Activated CD4-positive, alpha-beta memory T cell treated with anti-CD3 and anti-CD28 coated beads for 36 hours (primary cell): ENCODE measurements around the gene DNMBP. TPM values are rescaled to one million over a fixed set of nuclear protein-coding genes. Genes with fewer than 3 reads are reported as not detected.
"Not testable (repeated sequence)": the region's sequence is repeated elsewhere in the genome, so short reads cannot be mapped to it uniquely, and the experiment has no call there.

Experiments used
- CTCF ChIA-PET: fragments of 350-600 bp; sonication (Branson Sonifier 250); formaldehyde crosslinking; loops from one replicate; lab custom pipeline; 2021; ENCODE audit warnings: antibody characterized with exemption, inconsistent platforms; lab: Charles Lee
- POLR2A ChIA-PET: fragments of 350-600 bp; sonication (Branson Sonifier 250); formaldehyde crosslinking; loops from one replicate; lab custom pipeline; 2021; ENCODE audit warnings: antibody characterized with exemption; lab: Charles Lee
- DNase-seq: peaks from one replicate; pipeline ENCODE4 v3.0.0-alpha.2; 2020
- H3K27ac Mint-ChIP-seq: one replicate; pipeline ENCODE4 v1.8.0; 2021; ENCODE audit warnings: mixed read lengths
- H3K27me3 Mint-ChIP-seq: one replicate; pipeline ENCODE4 v1.8.0; 2021; ENCODE audit warnings: mixed read lengths
- H3K36me3 Mint-ChIP-seq: one replicate; pipeline ENCODE4 v1.8.0; 2021; ENCODE audit warnings: mixed read lengths
- H3K4me1 Mint-ChIP-seq: one replicate; pipeline ENCODE4 v1.8.0; 2021; ENCODE audit warnings: low read depth, mixed read lengths
- H3K4me3 Mint-ChIP-seq: one replicate; pipeline ENCODE4 v1.8.0; 2021; ENCODE audit warnings: mild to moderate bottlenecking, mixed read lengths
- H3K9me3 Mint-ChIP-seq: one replicate; pipeline ENCODE4 v1.8.0; 2021; ENCODE audit warnings: mixed read lengths
- intact Hi-C: fragments of 100-400 bp; cut with micrococcal nuclease; formaldehyde crosslinking; loops from one replicate; pipeline ENCODE4 v1.15.1; 2023
- total RNA-seq, 2 experiments: library from RNA; stranded (reverse); gene quantifications; one replicate each; pipeline ENCODE4 v1.2.3, GENCODE V29; 2021

Gene DNMBP
- total RNA-seq, 2 experiments from 2014 or later = 2.1 to 2.2 TPM

- no peak overlapping the region for H3K4me3 Mint-ChIP-seq
- peaks cover 14% of the 10 kb centered on the region for H3K36me3 Mint-ChIP-seq
- CTCF ChIA-PET = interaction anchor here (1.6 kb wide), 1 partner anchor 162 kb away, joined by 5 read pairs; no protein-coding TSS in a partner anchor
- intact Hi-C loops = no loop called here
- no peak overlapping the region for H3K27ac Mint-ChIP-seq
- POLR2A ChIA-PET = no interaction called here
- no peaks in the 10 kb centered on the region for H3K4me1 Mint-ChIP-seq
- H3K9me3 Mint-ChIP-seq = no peaks in the 10 kb centered on the region
- no peak for DNase-seq
- H3K27me3 Mint-ChIP-seq = no peaks in the 10 kb centered on the region
Measured at GRCh38 chr10:99883523-99883922, 126.2 kb downstream of the DNMBP start.

GRCh38 chr10:99881371-99881770 is 128.4 kb downstream of the DNMBP start:
- ChIA-PET CTCF (interaction anchor here (1.1 kb wide), 1 partner anchor 36 kb away, joined by 3 read pairs; no protein-coding TSS in a partner anchor), POLR2A (interaction anchor here (0.9 kb wide), 1 partner anchor 11 kb away, joined by 4 read pairs; no protein-coding TSS in a partner anchor)
- Mint-ChIP-seq H3K4me3 (no peak overlapping the region), H3K4me1 (no peaks in the 10 kb centered on the region), H3K9me3 (no peaks in the 10 kb centered on the region), H3K27ac (no peak overlapping the region), H3K27me3 (peaks cover 1% of the 10 kb centered on the region), H3K36me3 (peaks cover 22% of the 10 kb centered on the region)
- intact Hi-C loops = no loop called here
- no peak for DNase-seq

DNA sequence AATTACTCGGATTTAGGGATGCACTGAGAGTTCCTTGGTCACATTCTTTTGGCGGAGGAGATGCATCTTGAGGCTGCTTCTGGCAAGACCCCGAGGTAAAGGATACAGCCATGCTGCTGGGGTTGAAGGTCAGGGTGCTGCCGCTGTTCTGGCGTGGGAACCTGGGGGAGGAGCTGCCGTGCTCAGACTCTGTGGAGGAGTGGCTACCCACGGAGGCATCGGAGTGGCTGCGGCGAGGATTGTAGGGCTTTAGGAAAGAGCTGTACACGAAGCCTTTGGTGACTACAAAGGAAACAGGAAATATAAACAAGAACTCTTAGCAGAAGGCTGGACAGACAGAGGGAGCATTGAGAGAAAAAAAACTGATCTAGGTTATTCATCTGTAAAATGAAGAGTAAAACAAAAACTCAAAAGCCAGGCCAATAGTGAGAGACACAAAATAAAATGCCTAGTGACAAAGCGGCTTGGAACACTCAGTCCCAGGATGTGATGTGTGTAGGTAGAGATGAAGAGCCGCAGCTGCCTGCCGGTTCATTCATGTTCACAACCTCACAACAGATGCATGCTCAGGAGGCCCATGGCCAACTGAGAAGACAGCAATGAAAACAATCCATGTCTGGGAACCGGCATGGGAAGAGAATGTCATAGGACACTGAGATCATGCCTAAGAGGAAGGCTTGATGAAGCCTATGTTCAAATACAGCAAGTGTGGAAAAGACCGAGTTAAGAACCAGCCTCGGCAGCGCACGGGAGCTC is 129.5 kb downstream of the DNMBP start:
- POLR2A ChIA-PET = no interaction called here
- H3K36me3 Mint-ChIP-seq = peaks cover 29% of the 10 kb centered on the region
- H3K27me3 Mint-ChIP-seq = peaks cover 11% of the 10 kb centered on the region
- no peaks in the 10 kb centered on the region for H3K4me1 Mint-ChIP-seq
- no peak overlapping the region for H3K4me3 Mint-ChIP-seq
- H3K27ac Mint-ChIP-seq = no peak overlapping the region
- no peaks in the 10 kb centered on the region for H3K9me3 Mint-ChIP-seq
- no peak for DNase-seq
- CTCF ChIA-PET = interaction anchor here (1.2 kb wide), 1 partner anchor 26 kb away, joined by 4 read pairs; no protein-coding TSS in a partner anchor
- intact Hi-C loops = no loop called here

GRCh38 chr10:99875473-99875872 is 134.3 kb downstream of the DNMBP start:
- intact Hi-C loops = no loop called here
- no peak overlapping the region for H3K4me3 Mint-ChIP-seq
- DNase-seq = no peak
- peaks cover 21% of the 10 kb centered on the region for H3K36me3 Mint-ChIP-seq
- ChIA-PET POLR2A (no interaction called here), CTCF (no interaction called here)
- peaks cover 15% of the 10 kb centered on the region for H3K4me1 Mint-ChIP-seq
- H3K27me3 Mint-ChIP-seq = peaks cover 50% of the 10 kb centered on the region
- H3K9me3 Mint-ChIP-seq = no peaks in the 10 kb centered on the region
- no peak overlapping the region for H3K27ac Mint-ChIP-seq

DNA sequence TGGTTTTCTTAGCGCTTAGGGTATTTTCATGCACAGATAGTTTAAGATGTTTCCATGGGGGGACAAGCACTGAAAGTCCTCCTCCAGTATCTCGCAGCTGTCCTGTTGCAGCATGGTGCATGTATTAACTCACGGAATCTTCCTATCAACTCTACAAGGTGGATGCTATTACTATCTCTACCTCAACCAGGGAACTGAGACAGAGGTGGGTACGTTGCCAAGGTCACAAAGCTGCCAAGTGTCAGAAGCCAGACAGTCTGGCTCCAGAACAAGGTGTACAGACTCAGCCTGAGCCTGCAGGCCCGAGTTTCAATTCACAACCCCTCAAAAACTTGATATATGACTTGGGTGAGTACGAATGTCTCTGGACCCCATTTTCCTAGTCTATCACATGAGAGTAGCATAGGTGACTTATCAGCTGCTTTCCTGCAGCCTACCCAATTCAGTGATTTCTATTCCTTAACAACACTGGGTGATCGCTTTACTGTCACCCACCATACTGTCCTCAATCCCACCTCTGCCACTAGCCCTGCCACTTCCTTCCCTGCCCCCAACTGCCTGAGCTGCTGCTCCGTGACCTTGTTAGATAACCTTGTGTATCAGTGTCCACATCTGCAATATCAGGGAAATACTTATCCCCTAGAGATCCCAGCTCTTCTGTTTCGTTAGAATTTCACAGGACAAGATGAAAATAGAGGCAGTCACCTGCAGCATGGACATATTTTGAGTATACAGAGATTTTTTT is 135.2 kb downstream of the DNMBP start:
- H3K4me3 Mint-ChIP-seq = no peak overlapping the region
- H3K4me1 Mint-ChIP-seq = peaks cover 25% of the 10 kb centered on the region
- intact Hi-C loops = no loop called here
- CTCF ChIA-PET = interaction anchor here (2.2 kb wide), 1 partner anchor 28 kb away, joined by 10 read pairs; no protein-coding TSS in a partner anchor
- no peak for DNase-seq
- peaks cover 15% of the 10 kb centered on the region for H3K36me3 Mint-ChIP-seq
- H3K27ac Mint-ChIP-seq = no peak overlapping the region
- H3K9me3 Mint-ChIP-seq = no peaks in the 10 kb centered on the region
- peaks cover 59% of the 10 kb centered on the region for H3K27me3 Mint-ChIP-seq
- POLR2A ChIA-PET = interaction anchor here (0.6 kb wide), 1 partner anchor 175 kb away, joined by 3 read pairs; no protein-coding TSS in a partner anchor

DNA sequence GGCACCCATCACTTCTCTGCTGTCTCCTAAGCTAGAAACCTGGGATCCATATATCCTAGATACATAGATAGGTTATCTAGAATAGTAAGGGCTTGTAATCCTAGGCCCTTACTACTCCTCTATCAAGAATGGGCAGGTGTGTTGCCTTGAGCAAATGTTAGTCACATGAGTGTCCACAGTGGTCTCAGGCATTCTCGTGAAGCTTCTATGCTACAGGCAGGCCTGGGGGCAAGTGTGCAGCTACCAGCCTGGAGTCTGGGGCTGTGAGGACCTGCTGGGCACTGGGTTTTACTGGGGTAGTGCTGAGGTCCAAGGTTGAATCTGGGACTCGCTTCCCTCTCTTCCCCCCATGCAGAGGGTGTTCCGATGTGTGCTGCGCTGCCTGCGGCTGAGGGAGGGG is 135.9 kb downstream of the DNMBP start:
- peaks cover 15% of the 10 kb centered on the region for H3K36me3 Mint-ChIP-seq
- no peak overlapping the region for H3K4me3 Mint-ChIP-seq
- peaks cover 65% of the 10 kb centered on the region for H3K27me3 Mint-ChIP-seq
- ChIA-PET CTCF (interaction anchor here (2.2 kb wide), 1 partner anchor 28 kb away, joined by 10 read pairs; no protein-coding TSS in a partner anchor), POLR2A (no interaction called here)
- H3K9me3 Mint-ChIP-seq = no peaks in the 10 kb centered on the region
- no peak for DNase-seq
- intact Hi-C loops = no loop called here
- H3K4me1 Mint-ChIP-seq = peaks cover 26% of the 10 kb centered on the region
- H3K27ac Mint-ChIP-seq = no peak overlapping the region

DNA sequence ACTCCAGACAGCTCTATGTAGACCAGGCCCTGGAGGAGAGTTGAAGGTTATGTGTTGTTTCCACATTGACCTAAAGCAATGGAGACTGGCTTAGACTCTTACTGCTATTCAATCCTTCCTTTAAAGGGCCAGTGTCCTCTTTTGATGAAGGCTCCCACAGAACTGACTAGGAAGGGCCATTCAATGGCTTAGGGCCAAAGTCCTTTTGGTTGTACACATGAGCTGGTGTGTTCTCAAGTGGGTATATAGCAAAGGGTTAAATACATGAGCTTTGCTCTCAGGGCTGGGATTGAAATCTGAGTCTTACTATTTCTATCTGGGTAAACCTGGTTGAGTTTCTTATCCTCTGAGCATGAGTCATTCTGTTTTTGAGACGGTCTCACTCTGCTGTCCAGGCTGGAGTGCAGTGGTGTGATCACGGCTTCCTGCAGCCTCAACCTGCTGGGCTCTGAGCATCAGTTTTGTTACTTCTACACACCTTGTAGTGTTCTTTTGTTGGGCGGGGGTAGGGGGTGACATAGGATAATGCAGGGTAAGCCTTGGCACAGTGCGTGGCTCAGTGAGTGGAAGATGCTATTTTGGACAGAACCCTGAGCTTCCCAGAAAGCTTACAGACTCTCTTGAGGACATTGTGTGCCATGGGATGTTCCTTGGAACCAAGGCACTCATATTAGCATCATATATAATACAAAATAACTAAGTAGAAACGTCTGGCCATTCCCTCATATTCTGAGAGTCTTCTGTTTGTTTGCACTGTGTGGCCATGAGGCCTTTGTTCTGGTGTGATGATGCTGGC is 137.2 kb downstream of the DNMBP start:
- CTCF ChIA-PET = interaction anchor here (2.2 kb wide), 1 partner anchor 27 kb away, joined by 10 read pairs; no protein-coding TSS in a partner anchor
- POLR2A ChIA-PET = no interaction called here
- peaks cover 1% of the 10 kb centered on the region for H3K9me3 Mint-ChIP-seq
- no peak overlapping the region for H3K27ac Mint-ChIP-seq
- H3K36me3 Mint-ChIP-seq = peaks cover 19% of the 10 kb centered on the region
- H3K4me1 Mint-ChIP-seq = peaks cover 26% of the 10 kb centered on the region
- H3K27me3 Mint-ChIP-seq = peaks cover 77% of the 10 kb centered on the region
- peak; percentile 14 for DNase-seq
- intact Hi-C loops = no loop called here
- no peak overlapping the region for H3K4me3 Mint-ChIP-seq

DNA sequence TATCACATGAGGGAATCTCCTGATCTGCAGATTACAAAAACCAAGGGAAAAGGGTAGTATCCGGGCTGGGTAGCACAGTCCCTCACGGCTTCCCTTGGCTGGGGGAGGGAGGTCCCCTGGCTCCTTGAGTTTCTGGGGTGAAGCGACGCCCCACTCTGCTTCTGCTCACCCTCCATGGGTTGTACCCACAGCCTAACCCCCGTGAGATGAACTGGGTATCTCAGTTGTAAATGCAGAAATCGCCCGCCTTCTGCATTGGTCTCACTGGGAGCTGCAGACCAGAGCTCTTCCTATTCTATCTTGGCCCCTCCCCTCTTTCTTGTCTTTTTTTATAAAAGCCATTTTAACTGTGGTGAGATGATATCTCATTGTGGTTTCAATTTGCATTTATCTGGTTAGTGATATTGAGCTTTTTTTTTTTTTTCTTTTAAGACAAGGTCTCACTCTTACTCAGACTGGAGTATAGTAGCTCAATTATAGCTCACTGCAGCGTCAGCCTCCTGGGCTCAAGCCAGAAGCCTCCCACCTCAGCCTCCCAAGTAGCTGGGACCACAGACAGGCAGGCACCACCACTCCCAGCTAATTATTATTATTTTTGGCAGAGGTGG is 139.5 kb downstream of the DNMBP start:
- Mint-ChIP-seq H3K27me3 (peaks cover 87% of the 10 kb centered on the region), H3K27ac (no peak overlapping the region), H3K4me1 (peaks cover 26% of the 10 kb centered on the region), H3K36me3 (peaks cover 21% of the 10 kb centered on the region), H3K9me3 (peaks cover 14% of the 10 kb centered on the region), H3K4me3 (peak overlapping the region; percentile 42)
- intact Hi-C loops = loop anchor here (1.0 kb wide), 2 partner anchors 136 to 278 kb away; no protein-coding TSS in a partner anchor
- CTCF ChIA-PET = interaction anchor here (0.6 to 2.9 kb wide), 6 partner anchors 22 to 254 kb away, joined by 3 to 17 read pairs (median 6); partner anchors contain the start of genes CUTC and DNMBP
- peak; percentile 74 for DNase-seq
- POLR2A ChIA-PET = interaction anchor here (0.6 to 1.3 kb wide), 5 partner anchors 12 to 202 kb away, joined by 4 to 6 read pairs (median 4); no protein-coding TSS in a partner anchor

GRCh38 chr10:99869581-99870122 is 140.1 kb downstream of the DNMBP start:
- Mint-ChIP-seq H3K4me1 (peaks cover 26% of the 10 kb centered on the region), H3K4me3 (no peak overlapping the region), H3K27ac (no peak overlapping the region), H3K9me3 (peaks cover 14% of the 10 kb centered on the region), H3K27me3 (peaks cover 89% of the 10 kb centered on the region), H3K36me3 (peaks cover 21% of the 10 kb centered on the region)
- intact Hi-C loops = loop anchor here (1.0 kb wide), 2 partner anchors 137 to 279 kb away; no protein-coding TSS in a partner anchor
- peak; percentile 12 for DNase-seq
- ChIA-PET CTCF (interaction anchor here (0.6 to 2.9 kb wide), 3 partner anchors 24 to 254 kb away, joined by 3 to 17 read pairs (median 16); partner anchors contain the start of gene DNMBP), POLR2A (interaction anchor here (0.6 to 1.3 kb wide), 5 partner anchors 12 to 203 kb away, joined by 4 to 6 read pairs (median 4); no protein-coding TSS in a partner anchor)

- POLR2A ChIA-PET, DNase-seq, intact Hi-C loops, H3K27ac Mint-ChIP-seq, H3K4me3 Mint-ChIP-seq: not testable (repeated sequence)
- peaks cover 22% of the 10 kb centered on the region for H3K4me1 Mint-ChIP-seq
- H3K36me3 Mint-ChIP-seq = peaks cover 21% of the 10 kb centered on the region
- peaks cover 77% of the 10 kb centered on the region for H3K27me3 Mint-ChIP-seq
- H3K9me3 Mint-ChIP-seq = peaks cover 14% of the 10 kb centered on the region
- CTCF ChIA-PET = interaction anchor here (1.5 kb wide), 1 partner anchor 17 kb away, joined by 3 read pairs; no protein-coding TSS in a partner anchor
Measured at GRCh38 chr10:99867250-99867649, 142.5 kb downstream of the DNMBP start.
